Fibroblast of skin of right quadriceps (primary cell): ENCODE data around the gene RPS3.
"Not testable (repeated sequence)": the region's sequence is repeated elsewhere in the genome, so short reads cannot be mapped to it uniquely, and the experiment has no call there.

Experiments
- DNase-seq: peaks from one replicate; pipeline ENCODE4 v3.0.0-alpha.2; 2013

Gene RPS3

DNA sequence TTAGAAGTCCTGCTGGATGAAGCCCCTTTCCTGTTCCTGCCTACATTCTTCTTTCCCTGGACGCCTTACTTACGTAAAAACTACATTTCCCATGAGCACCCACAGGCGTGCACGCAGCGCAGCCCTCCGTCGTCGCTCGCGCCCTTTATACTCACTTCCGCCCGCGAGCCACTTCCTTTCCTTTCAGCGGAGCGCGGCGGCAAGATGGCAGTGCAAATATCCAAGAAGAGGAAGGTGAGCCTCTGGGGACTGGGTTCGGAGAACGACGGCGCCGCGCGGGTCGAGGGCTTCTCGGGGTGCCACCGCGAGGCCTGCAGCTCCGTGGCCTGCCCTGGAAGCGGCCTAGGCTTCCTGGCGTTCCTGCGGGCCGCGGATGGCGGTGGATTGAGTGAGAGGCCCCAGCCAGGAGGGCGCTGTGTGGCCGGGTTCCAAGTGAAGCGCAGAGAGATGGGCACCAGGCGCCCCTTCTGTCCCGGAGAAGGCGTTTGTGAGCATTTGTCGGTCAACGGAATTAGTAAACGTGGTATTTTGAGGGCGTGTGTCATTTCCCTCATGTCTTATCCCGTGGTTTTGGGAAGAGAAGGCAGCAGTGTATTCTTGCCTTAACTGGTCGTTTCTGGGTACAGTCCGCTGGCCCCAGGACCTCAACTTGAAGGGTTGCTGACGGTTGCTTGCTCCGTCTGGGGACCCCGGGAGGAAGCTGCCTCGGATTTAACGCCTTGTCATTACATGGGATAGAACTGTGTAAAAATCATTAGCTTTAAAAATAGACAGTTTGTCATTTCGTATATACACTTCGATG lies at the start of gene RPS3:
RPS3 (plus strand) TSS at position 175 of the 802 bp plus-strand sequence; CDS start at position 205, 30 bp downstream.
- DNase-seq, result peak; percentile 91

DNA sequence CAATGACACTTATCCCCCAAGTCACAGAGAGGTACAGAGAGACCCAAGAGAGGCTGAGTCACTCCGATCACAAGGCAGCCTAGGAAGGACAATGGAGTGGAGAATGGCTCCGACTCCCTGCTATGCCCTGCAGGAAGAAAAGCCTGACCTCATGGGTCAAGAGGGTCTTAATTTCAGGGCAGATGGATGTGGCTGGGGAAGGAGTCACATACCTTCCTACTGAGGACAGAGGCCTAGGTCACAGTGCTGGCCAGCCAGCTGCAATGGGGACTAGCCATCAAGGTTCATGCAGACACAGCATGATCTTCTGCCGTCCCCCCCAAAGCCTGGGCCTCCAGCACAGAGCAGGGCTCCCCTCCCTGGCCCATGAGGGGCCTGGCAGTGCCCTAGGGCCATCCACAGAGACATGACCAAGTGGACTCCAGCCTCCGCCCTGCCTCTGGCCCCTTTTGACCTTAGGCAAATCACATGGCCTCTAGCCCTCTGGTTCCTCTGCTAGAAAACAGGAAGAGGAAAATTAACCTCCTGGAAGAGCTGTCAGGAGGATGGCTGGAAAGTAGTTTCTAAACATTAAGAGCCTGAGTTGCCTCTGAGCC lies 49.7 kb upstream of the RPS3 start:
- DNase-seq, result no peak

DNA sequence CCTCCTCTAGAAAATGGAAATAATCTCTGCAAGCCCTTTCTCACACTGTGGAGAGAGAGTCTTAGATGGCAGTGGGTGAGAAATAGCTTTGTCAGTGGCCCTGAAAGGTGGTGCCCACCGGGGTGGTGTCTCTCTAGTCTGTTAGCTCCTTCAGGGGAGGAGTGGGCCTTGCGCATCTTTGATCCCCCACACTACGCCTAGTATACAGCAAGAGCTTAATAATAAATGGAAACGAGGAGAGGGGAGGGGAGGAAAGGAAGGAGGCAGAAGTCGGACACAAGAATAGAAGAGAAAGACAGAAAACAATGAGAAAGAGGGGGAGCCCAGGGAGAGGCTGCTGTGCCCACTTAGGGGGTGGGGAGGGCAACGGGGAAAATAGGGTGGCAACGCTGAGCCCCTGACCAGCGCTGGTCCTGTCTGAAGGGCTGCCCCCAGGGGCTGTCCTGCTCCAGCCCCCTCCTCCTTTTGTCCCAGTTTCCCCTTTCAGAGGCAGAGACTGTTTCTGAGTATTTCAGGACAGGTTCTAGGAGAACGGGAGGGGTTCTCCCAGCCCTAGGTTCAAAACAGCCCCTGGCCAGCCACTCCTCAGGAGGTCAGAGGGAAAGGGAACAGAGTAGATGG lies 49.1 kb upstream of the RPS3 start:
- no peak for DNase-seq

DNA sequence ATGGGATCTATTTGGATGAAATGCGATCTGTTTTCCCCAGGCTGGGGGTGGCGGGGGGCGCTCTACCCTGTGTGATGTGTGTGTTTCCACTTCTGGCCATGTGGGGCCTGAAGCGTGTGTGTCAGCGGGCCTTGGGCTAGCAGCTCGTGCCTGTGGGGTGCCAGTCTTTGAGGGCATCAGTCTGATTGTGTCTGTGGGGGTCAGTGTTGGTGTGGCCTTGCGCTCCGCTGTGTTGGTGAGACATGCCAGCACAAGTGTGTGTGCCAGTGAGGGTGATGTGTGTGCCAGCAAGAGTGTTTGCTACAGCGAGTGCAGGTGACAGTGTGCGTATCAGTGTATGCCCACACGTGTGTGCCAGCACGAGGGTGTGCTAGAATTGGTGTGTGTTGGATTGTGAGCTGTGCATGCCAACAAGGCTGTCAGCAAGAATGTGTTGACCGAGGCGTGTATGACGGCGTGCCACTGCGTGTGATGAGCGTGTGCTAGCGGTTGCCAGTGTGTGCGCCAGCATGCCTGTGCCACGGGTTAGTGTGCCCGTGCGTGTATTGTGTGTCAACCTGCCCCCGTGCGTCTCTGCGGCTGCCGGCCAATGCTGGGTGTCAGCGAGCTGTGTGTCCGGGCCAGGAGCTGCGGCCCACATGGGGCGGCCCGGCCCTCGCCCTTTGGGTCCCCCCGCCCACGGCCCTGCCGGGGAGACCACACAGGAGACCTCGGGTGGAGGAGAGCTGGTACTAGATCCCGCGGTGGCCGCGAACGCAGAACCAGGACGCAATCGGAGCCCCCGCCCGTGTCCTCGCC lies 48.4 kb upstream of the RPS3 start:
- no peak for DNase-seq

DNA sequence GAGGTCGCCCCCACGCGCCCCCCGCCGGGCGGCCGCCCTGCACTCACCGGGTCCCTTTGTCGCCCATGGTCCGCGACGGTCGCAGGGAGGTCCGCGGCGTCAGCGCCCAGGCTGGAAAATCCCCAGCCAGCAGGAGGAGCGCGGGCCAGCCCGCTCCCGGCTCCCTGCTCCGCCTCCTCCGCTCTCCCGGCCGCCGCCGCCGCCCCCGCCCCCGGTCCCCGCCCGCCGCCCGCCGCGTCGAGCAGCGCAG lies 47.9 kb upstream of the RPS3 start, which contains the start of gene ARRB1:
ARRB1 (minus strand) TSS at position 121 of the 250 bp plus-strand sequence; CDS start at position 67, 54 bp downstream.
- no peak for DNase-seq

DNA sequence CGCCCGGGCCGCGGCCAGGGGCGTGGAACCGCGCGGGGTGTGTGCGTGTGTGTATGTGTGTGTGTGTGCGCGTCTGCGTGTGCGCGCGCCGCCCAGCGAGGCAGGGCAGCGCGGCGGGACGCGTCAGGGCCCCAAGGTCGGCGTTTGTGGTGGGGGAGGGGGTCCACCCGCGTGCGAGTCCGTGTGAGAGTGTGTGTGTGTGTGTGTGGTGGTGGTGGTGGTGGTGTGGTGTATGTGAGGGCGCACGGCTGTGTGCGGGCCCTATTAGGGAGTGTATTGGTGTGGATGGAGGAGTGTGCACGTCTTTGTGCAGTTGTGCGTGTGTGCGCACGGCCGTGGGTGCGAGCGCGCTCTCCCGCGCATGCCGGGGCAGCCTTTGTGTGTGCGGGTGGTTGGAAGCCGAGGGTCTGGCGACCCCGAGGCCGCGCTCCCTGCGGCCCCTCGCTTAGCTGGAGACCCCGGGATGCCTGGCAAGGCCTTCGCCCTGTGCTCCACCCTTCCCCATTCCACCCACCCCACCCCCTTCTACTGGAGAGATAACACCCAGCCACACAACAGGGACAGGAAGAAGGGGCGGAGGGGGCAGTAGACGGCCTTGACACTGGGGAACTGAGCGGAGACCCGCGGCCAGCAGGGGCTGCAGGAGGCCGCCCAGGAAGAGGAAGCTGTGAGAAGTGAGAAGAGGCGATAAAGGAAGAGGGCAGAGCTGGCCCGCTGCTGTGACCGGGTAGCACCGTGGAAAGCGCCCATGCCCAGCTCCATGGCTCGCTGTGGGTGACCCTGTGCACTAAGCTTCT lies 47.3 kb upstream of the RPS3 start:
- peak; percentile 38 for DNase-seq

DNA sequence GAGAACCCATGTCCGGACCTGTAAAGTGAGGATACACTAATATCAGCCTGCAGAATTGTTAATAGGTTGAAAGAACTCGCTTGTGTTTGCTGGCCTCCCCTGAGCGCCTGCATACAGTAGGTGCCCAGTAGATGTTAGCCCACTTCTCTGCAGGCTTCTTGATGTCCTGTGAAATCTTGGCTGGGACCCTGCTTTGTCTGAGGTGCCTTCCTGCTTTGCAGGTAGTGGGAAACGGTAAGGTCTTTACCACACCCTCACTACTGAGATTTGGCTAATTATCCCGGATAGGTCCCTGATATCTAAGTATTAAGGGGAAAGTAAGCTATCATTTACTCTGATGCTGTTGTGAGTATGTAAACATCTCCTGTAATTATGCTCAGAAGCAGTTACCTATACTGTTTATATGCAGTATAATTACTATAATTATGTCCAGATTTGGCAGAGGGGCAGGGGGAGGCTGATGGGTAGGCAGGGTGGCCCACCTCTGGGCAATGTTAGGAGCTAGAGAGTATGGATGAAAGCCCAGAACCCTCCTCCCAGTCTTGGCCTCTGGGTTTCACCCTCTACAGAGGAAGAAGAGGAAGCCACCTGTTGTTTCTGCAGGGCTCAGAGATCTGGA lies 46.6 kb upstream of the RPS3 start:
- DNase-seq, result no peak

DNA sequence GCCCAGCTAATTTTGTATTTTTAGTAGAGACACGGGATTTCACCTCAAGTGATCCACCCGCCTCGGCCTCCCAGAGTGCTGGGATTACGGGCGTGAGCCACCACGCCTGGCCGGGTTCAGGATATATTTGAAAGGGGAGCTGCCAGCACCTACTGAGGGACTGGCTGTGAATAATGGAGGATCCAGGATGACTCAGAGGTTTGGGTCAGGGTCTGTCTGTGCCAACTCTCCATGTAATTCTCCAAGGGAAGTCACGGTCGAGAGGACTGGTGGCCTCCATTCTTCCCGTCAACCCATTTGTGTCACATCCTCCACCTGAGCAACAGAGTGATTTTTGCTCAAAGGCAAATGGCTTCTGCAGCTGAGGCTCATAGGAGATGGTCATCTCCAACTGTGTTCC lies 44.3 kb upstream of the RPS3 start:
- DNase-seq, result no peak

DNA sequence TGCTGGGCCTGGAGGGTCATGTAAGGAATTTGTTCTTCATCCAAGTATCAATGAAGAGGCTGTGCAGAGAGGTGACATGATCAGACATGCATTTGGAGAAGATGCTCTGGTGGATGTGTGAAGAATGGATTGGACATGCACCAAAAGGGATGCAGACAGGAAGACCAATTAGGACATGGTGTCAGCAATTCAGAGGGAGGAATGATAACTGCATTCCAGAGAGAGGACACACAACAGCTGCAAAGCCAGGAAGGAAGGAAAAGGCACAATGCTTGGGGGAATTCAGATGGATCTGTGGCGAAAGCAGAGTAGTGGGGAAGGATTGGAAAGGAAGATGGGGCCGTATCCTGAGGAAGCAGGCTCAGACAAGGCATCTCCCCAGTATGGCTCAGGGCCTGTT lies 42.7 kb upstream of the RPS3 start:
- no peak for DNase-seq

DNA sequence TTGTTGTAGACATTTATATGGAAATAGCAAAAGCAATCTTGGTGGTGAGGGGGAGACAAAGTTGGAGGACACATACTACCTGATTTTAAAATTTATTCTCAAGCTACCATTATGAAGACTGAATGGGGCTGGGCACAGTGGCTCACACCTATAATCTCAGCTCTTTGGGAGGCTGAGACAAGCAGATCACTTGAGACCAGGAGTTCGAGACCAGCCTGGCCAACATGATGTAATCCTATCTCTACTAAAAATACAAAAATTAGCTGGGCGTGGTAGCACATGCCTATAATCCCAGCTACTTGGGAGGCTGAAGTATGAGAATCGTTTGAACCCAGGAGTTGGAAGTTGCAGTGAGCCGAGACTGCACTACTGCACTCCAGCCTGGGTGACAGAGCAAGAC lies 37.0 kb upstream of the RPS3 start:
- not testable (repeated sequence) for DNase-seq

DNA sequence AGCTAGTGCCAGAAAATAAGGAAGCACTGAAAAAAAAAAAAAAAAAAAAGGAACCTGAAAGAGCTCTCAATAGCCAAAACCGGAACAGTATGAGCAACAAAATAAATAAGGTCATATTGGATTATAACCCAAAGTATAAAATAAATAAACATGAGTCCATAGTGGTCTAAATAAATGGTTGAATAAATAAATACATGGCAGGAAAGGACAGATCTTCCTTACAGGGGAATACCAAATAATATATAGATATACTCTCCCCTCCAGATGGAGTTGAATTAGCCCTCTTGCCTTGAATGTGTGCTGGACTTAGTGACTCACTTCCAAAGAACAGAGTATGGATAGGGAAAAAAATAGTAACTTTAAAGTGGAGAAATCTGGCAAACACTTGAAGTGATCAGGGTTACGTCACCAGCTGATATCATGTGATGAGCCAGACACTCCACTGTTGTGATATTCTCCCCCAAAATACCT lies 33.6 kb upstream of the RPS3 start:
- peak; percentile 42 for DNase-seq

DNA sequence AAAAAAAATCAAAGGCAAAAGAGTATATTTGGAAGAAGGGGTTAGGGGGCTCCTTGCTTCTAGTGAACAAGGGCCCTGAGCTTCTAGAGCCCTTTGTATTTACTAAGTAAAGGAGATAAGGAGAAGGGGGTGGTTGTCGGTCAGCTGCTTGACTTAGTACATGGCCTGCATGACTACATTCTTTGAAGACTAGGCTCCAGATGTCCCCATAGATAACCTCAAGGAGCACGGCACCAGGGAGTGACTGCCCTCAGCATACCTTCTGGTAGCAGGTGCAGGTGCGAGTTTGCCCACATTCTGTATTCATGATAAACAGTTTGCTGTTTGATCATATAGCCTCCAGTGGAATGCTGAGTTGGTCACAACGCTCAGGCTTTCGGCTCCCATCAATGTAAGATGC lies 32.5 kb upstream of the RPS3 start:
- DNase-seq, result not testable (repeated sequence)

DNA sequence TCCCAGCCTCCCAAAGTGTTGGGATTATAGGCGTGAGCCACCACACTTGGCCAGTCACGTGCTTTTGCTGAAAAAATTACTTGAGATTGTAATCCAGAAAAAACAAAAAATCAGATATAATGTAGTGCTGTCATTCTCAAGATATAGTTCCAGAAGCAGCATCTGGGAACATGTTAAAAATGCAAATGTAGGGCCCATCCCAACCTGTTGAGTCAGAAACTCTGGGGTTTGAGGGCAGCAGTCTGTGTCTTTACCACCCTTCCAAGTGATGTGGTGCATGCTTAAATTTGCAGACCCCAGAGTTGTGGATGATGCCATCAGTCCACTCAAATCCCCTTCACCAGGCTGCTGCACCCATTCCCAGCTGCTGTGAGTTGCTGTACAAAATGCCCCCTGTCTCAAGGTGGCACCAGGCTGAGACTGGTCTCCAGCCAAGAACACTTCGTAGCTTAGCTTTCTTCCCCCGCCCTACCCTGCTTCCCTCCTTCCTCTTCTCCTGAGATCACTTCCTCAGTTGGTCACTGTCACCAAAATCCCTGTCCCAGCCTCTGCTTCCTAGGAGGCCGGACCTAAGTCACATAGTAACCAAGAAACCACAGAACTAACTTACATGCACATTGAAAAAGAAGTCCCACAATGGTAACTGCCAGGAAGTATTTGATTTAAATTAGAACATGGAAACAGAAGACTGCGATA lies 29.6 kb upstream of the RPS3 start:
- DNase-seq, result no peak

DNA sequence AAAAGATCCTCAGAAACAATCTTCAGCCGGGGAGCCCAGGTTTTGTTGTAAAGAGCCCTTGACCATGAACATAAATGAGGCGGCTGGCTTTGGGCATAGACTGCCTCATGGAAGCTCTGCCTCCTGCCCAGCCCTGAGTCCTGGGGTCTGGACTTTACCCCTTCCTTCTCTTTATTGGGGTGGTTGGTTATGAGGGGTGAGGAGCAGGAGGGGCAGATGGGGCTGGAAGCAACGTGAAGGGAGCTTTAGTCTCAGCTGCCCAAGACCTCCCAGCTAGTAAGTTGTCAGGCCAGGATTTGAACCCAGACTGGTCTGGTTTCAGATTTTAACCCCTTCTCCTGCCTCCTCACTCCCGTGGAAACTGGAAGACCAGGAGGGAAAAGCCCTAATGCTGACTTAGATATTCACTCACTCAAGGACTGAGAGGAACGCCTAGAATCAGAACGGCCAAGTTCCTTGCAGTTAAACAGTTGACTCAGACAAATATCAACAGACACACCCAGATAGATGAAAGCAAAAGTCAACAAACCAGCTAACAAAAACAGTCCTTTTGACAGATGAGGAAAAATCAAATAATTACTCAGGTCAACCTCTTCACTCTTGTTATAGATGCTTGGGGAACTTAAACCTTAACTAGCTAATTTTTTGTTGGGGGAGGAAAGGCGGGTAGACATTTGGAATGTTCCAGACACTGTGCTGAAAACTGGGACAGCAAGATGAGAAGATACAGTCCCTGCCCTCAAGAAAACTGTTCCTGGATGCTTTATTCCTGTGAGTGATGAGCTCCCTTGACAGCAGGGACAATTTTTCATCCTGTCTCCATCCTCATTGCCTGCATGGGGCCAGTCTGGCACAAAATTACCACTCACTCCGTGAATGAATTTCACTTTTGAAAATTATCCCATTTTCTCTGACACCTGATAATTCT lies 27.1 kb upstream of the RPS3 start:
- no peak for DNase-seq

DNA sequence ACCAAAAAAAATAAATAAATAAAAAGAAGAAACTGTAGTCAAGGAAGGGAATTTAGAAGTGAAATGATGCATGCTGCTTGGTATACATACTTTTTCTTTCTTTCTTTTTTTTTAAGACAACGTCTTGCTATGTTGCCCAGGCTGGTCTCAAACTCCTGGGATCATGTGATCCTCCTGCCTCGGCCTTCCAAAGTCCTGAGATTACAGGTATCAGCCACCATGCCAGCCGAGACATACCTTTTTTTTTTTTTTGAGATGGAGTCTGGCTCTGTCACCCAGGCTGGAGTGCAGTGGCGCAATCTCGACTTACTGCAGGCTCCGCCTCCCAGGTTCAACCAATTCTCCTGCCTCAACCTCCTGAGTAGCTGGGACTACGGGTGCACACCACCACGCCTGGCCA lies 26.1 kb upstream of the RPS3 start:
- DNase-seq, result no peak

DNA sequence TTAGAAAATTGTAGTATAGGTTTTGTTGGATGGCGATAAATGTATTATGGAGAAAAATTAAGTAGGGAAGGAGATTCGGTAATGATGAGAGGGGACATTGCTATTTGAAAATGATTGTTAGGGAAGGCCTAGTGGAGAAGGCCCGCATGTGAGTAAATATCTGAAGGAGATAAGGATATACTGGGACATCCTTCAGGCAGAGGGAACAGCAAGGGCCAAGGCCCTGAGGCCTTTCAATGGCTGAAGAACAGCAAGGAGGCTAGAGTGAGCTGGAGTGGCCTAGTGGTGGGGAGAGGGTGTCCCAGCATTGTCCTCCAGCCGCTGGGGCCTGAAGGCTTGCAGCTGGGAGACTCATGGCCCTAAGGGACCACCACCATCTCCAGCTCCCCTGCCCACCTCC lies 24.7 kb upstream of the RPS3 start:
- no peak for DNase-seq

DNA sequence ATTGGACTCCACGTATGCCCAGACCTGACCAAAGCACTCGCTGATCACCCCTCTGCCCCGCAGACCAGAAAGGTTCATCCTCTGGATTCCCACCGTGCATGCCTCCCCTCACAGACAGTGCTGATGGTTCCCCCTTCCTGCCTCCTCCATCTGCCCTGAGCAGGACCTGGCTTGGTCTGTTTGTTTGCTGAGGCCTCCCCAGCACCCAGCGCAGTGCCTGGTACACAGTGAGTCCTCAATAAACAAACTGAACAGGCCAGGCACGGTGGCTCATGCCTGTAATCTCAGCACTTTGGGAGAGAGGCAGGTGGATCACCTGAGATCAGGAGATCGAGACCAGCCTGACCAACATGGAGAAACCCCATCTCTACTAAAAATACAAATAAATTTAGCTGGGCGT lies 23.7 kb upstream of the RPS3 start:
- DNase-seq, result no peak

DNA sequence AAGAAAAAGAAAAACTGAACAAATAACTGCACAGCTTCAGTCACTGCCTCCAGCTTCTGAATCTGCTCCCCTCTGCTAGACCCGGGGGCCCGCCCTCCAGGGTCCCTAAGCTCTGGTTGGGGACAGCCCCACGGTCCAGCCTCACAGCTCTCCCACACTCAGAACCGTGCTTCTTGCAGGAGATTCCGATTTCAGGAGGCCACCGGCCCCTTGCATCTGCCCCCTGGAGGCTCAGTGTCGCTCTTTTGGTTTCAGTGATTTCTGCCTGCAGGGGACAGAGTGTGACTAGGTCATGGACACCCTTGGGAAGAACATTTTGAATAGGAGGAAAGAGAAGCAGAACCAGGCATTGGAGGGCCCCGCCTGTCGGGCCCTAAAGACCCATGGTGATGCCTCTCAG lies 23.1 kb upstream of the RPS3 start:
- DNase-seq, result no peak

DNA sequence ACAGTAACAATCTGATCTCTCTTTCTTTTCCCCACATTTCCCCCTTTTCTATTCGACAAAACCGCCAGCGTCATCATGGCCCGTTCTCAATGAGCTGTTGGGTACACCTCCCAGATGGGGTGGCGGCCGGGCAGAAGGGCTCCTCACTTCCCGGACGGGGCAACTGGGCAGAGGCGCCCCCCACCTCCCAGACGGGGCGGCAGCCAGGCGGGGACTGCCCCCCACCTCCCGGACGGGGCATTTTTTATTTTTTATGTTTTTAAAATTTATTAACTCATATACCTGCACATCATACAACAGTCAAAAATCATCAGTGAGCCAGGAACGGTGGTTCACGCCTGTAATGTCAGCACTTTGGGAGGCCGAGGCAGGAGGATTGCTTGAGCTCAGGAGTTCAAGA lies 20.5 kb upstream of the RPS3 start:
- DNase-seq, result not testable (repeated sequence)

DNA sequence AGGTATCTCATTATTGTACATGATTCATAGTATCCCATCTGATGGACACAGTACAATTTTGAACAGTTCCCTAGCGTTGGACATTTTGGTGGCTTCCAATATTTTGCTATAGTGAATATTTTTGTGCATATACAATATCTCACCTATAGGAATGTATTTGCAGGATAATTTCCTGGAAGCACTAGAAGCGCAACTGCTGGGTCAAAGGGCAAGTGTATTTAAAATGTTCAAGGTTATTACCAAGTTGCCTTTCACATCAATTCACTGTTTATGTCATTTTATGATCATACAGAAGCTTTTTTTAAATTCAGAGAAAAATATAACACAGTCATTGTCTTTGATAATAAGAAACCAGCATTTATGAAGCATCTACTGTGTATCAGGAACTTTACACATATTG lies 19.1 kb upstream of the RPS3 start:
- no peak for DNase-seq
